ENCODE results near the gene RNF223. TPM values are rescaled to one million over a fixed set of nuclear protein-coding genes. Genes with fewer than 3 reads are reported as not detected.

Gene RNF223
- total and polyA plus RNA-seq, 2 donors (not counting 3 experiments of a cell fraction or from before 2014, with no cell fraction given), result not detected

GRCh38 chr1:1118876-1119220 lies 44.7 kb upstream of the RNF223 start:
- Histone ChIP-seq H3K79me2 (ENCODE audit: control insufficient read depth, insufficient read depth, low read length) (no peaks in the 10 kb centered on the region), H3K9me1 (replicated peaks; ENCODE audit: control insufficient read depth, extremely low read depth, insufficient read depth, low read length) (no peaks in the 10 kb centered on the region), H2AFZ (ENCODE audit: low read depth, low read length) (no peak overlapping the region), H4K20me1 (replicated peaks; ENCODE audit: control insufficient read depth, extremely low read depth, insufficient read depth, low read length) (no peaks in the 10 kb centered on the region), H3K4me3 (replicated peaks in 1 of 3; ENCODE audit: insufficient read depth in 1 of 3, low read depth in 1 of 3, low read length in 3 of 3) (no peak overlapping the region), H3K27me3 (ENCODE audit: control insufficient read depth in 2 of 2, insufficient read depth in 2 of 2, low read length in 2 of 2) (peaks cover 0 to 2% of the 10 kb centered on the region in 2 experiments), H3K4me1 (ENCODE audit: control insufficient read depth, extremely low read depth, insufficient read depth, low read length) (no peaks in the 10 kb centered on the region), H3K36me3 (ENCODE audit: control insufficient read depth in 2 of 2, extremely low read depth in 1 of 2, insufficient read depth in 2 of 2, low read length in 2 of 2) (no peaks in the 10 kb centered on the region), H3K4me2 (ENCODE audit: insufficient read depth, low read length) (no peak overlapping the region), H3K27ac (ENCODE audit: insufficient read depth, low read depth, low read length) (no peak overlapping the region), H3K9ac (replicated peaks; ENCODE audit: extremely low read depth, insufficient read depth, low read length) (no peak overlapping the region), H3K9me3 (replicated peaks; ENCODE audit: control insufficient read depth, insufficient read depth, low read length) (no peaks in the 10 kb centered on the region)
- intact Hi-C loops (cut with micrococcal nuclease), result loop anchor here (5.0 kb wide), 1 partner anchor 57 kb away; no protein-coding TSS in a partner anchor
- TF ChIP-seq GATA2 (IDR thresholded peaks at IDR 0.05; ENCODE audit: insufficient read depth, insufficient read length, low read depth, low read length), result no peak
- no peak for TF ChIP-seq FOS (IDR thresholded peaks at IDR 0.05; ENCODE audit: borderline replicate concordance, insufficient read depth, low read length)
- no peak for TF ChIP-seq MAX (IDR thresholded peaks at IDR 0.05; ENCODE audit: insufficient read depth, insufficient read length)
- TF ChIP-seq CTCF (IDR thresholded peaks at IDR 0.05; ENCODE audit: extremely low read depth in 1 of 2, insufficient read depth in 1 of 2, low read depth in 1 of 2, low read length in 2 of 2), result no peak
- TF ChIP-seq EZH2 (IDR thresholded peaks at IDR 0.05; ENCODE audit: borderline replicate concordance, low read depth, low read length, severe bottlenecking), result no peak
- no peak for TF ChIP-seq JUN (IDR thresholded peaks at IDR 0.05; ENCODE audit: borderline replicate concordance, insufficient read depth, insufficient read length, low read depth)
- no peak for TF ChIP-seq POLR2A (IDR thresholded peaks at IDR 0.05; ENCODE audit: low read depth, low read length)
- TF ChIP-seq MYC (IDR thresholded peaks at IDR 0.05; ENCODE audit: low read depth, low read length), result no peak
- TF ChIP-seq POLR2AphosphoS5 (IDR thresholded peaks at IDR 0.05; ENCODE audit: insufficient read depth, low read depth, low read length), result no peak
- FAIRE-seq (no peak), DNase-seq (ENCODE audit: low read depth, low spot score) (no peak)
- dilution Hi-C loops (cut with MboI; ENCODE audit: extremely low pct_ligation_motif_present, low sequenced_read_pairs), result no loop called here
- ChIA-PET CTCF (interaction anchor here (6.9 kb wide), 1 partner anchor 173 kb away, joined by 286 read pairs; no protein-coding TSS in a partner anchor), POLR2A (interaction anchor here (1.7 kb wide), 1 partner anchor 112 kb away, joined by 3 read pairs; no protein-coding TSS in a partner anchor)
- no TSS peak for BruUV-seq (replicated peaks)
